ENCODE data around the gene RPL22L1.
A peak's percentile ranks its signal among the peaks of the same experiment; 100 is the strongest.

Gene RPL22L1

GRCh38 chr3:170836491-170836890 is 33.5 kb downstream of the RPL22L1 start:
- CTCF ChIA-PET: no interaction called here
- Histone ChIP-seq H3K27ac (ENCODE audit: extremely low read depth, low read depth, low read length) (no peak overlapping the region), H3K9me3 (ENCODE audit: control insufficient read depth, insufficient read depth, low read depth, low read length) (no peaks in the 10 kb centered on the region), H3K4me3 (ENCODE audit: low read depth, low read length) (no peak overlapping the region), H3K36me3 (ENCODE audit: control insufficient read depth in 2 of 2, insufficient read depth in 1 of 2, low read length in 2 of 2) (no peaks in the 10 kb centered on the region), H3K4me1 (ENCODE audit: control insufficient read depth, insufficient read depth, low read length) (no peaks in the 10 kb centered on the region; the same call in 1 of the 2 replicates)
- no peak for TF ChIP-seq OVOL3 (tag by site-specific recombination; IDR thresholded peaks at IDR 0.05)
- TF ChIP-seq GLIS1 (tag by site-specific recombination; IDR thresholded peaks at IDR 0.05): no peak
- no peak for TF ChIP-seq ZEB2 (tag by site-specific recombination; IDR thresholded peaks at IDR 0.05)
- TF ChIP-seq, protein P1, sequence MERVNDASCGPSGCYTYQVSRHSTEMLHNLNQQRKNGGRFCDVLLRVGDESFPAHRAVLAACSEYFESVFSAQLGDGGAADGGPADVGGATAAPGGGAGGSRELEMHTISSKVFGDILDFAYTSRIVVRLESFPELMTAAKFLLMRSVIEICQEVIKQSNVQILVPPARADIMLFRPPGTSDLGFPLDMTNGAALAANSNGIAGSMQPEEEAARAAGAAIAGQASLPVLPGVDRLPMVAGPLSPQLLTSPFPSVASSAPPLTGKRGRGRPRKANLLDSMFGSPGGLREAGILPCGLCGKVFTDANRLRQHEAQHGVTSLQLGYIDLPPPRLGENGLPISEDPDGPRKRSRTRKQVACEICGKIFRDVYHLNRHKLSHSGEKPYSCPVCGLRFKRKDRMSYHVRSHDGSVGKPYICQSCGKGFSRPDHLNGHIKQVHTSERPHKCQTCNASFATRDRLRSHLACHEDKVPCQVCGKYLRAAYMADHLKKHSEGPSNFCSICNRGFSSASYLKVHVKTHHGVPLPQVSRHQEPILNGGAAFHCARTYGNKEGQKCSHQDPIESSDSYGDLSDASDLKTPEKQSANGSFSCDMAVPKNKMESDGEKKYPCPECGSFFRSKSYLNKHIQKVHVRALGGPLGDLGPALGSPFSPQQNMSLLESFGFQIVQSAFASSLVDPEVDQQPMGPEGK (tag by site-specific recombination; IDR thresholded peaks at IDR 0.05): no peak
- no peak for TF ChIP-seq ZFHX2 (tag by site-specific recombination; conservative IDR thresholded peaks at IDR 0.05)
- no peak for TF ChIP-seq ZNF473 (tag by site-specific recombination; IDR thresholded peaks at IDR 0.05)
- no peak for TF ChIP-seq ZNF621 (tag by site-specific recombination; IDR thresholded peaks at IDR 0.05)
- TF ChIP-seq ZNF623 (tag by site-specific recombination; IDR thresholded peaks at IDR 0.05): no peak
- no peak for TF ChIP-seq ZNF747 (tag by site-specific recombination; IDR thresholded peaks at IDR 0.05)
- TF ChIP-seq TRIM28 (IDR thresholded peaks at IDR 0.05; ENCODE audit: borderline replicate concordance, low read length): no peak
- TF ChIP-seq, protein P2, sequence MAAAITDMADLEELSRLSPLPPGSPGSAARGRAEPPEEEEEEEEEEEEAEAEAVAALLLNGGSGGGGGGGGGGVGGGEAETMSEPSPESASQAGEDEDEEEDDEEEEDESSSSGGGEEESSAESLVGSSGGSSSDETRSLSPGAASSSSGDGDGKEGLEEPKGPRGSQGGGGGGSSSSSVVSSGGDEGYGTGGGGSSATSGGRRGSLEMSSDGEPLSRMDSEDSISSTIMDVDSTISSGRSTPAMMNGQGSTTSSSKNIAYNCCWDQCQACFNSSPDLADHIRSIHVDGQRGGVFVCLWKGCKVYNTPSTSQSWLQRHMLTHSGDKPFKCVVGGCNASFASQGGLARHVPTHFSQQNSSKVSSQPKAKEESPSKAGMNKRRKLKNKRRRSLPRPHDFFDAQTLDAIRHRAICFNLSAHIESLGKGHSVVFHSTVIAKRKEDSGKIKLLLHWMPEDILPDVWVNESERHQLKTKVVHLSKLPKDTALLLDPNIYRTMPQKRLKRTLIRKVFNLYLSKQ (tag by site-specific recombination; IDR thresholded peaks at IDR 0.05; ENCODE audit: borderline replicate concordance): no peak
- TF ChIP-seq ZNF529 (tag by site-specific recombination; IDR thresholded peaks at IDR 0.05; ENCODE audit: insufficient replicate concordance): no peak
- TF ChIP-seq ZSCAN30 (tag by site-specific recombination; IDR thresholded peaks at IDR 0.05): no peak
- TF ChIP-seq ZBTB1 (tag by site-specific recombination; IDR thresholded peaks at IDR 0.05): no peak
- TF ChIP-seq, protein P3, sequence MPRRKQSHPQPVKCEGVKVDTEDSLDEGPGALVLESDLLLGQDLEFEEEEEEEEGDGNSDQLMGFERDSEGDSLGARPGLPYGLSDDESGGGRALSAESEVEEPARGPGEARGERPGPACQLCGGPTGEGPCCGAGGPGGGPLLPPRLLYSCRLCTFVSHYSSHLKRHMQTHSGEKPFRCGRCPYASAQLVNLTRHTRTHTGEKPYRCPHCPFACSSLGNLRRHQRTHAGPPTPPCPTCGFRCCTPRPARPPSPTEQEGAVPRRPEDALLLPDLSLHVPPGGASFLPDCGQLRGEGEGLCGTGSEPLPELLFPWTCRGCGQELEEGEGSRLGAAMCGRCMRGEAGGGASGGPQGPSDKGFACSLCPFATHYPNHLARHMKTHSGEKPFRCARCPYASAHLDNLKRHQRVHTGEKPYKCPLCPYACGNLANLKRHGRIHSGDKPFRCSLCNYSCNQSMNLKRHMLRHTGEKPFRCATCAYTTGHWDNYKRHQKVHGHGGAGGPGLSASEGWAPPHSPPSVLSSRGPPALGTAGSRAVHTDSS (tag by site-specific recombination; IDR thresholded peaks at IDR 0.05): no peak
- TF ChIP-seq ZNF596 (tag by site-specific recombination; IDR thresholded peaks at IDR 0.05): no peak
- TF ChIP-seq ZNF423 (tag by site-specific recombination; IDR thresholded peaks at IDR 0.05): no peak
- TF ChIP-seq ZNF266 (tag by site-specific recombination; IDR thresholded peaks at IDR 0.05; ENCODE audit: low read depth): no peak
- no peak for TF ChIP-seq KLF1 (tag by site-specific recombination; IDR thresholded peaks at IDR 0.05)
- TF ChIP-seq EGR2 (tag by site-specific recombination; IDR thresholded peaks at IDR 0.05; ENCODE audit: low read depth): no peak
- POLR2A ChIA-PET: no interaction called here

- ChIA-PET CTCF (interaction anchor here (0.6 to 1.4 kb wide), 4 partner anchors 13 to 511 kb away, joined by 3 read pairs; no protein-coding TSS in a partner anchor), POLR2A (interaction anchor here (0.7 kb wide), 1 partner anchor 26 kb away, joined by 3 read pairs; no protein-coding TSS in a partner anchor)
- Histone ChIP-seq H3K27ac (ENCODE audit: extremely low read depth, low read depth, low read length) (no peak overlapping the region), H3K36me3 (ENCODE audit: control insufficient read depth in 2 of 2, insufficient read depth in 1 of 2, low read length in 2 of 2) (no peaks in the 10 kb centered on the region), H3K4me1 (ENCODE audit: control insufficient read depth, insufficient read depth, low read length) (no peaks in the 10 kb centered on the region; the same call in 1 of the 2 replicates), H3K4me3 (ENCODE audit: low read depth, low read length) (no peak overlapping the region), H3K9me3 (ENCODE audit: control insufficient read depth, insufficient read depth, low read depth, low read length) (no peaks in the 10 kb centered on the region)
- TF ChIP-seq ZBTB17 (tag by site-specific recombination; IDR thresholded peaks at IDR 0.05) (peak; percentile 69), PRDM10 (tag by site-specific recombination; IDR thresholded peaks at IDR 0.05) (no peak), ZNF548 (tag by site-specific recombination; IDR thresholded peaks at IDR 0.05) (no peak)
- TF ChIP-seq, protein P4, sequence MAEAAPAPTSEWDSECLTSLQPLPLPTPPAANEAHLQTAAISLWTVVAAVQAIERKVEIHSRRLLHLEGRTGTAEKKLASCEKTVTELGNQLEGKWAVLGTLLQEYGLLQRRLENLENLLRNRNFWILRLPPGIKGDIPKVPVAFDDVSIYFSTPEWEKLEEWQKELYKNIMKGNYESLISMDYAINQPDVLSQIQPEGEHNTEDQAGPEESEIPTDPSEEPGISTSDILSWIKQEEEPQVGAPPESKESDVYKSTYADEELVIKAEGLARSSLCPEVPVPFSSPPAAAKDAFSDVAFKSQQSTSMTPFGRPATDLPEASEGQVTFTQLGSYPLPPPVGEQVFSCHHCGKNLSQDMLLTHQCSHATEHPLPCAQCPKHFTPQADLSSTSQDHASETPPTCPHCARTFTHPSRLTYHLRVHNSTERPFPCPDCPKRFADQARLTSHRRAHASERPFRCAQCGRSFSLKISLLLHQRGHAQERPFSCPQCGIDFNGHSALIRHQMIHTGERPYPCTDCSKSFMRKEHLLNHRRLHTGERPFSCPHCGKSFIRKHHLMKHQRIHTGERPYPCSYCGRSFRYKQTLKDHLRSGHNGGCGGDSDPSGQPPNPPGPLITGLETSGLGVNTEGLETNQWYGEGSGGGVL (tag by site-specific recombination; IDR thresholded peaks at IDR 0.05): no peak
- TF ChIP-seq, protein P1 (tag by site-specific recombination; IDR thresholded peaks at IDR 0.05): no peak
These were observed 34.7 kb downstream of the RPL22L1 start for GRCh38 chr3:170835336-170835735.
